Ovary (tissue), 9 donors: ENCODE data around the gene BCAN. TPM values are rescaled to one million over a fixed set of nuclear protein-coding genes. Genes with fewer than 3 reads are reported as not detected.

Experiments used
- DNase-seq, 5 donors: peaks; one replicate each; pipeline ENCODE4 v3.0.0-alpha.2; 2019 to 2020
- H3K27ac ChIP-seq, 2 donors: fragments of 200-600 bp; one replicate each; pipeline versions ENCODE4 v1.5.1 to v1.8.0; 2019 to 2022
- H3K27me3 ChIP-seq: fragments of 200-600 bp; one replicate; pipeline ENCODE4 v1.8.0; 2022
- H3K36me3 ChIP-seq: fragments of 200-600 bp; sonication (generic); one replicate; pipeline ENCODE4 v1.5.1; 2019
- H3K4me1 ChIP-seq: one replicate; pipeline ENCODE4 v1.8.1; 2013; ENCODE audit warnings: mild to moderate bottlenecking, moderate library complexity; ENCODE audit not compliant: insufficient read depth
- H3K4me3 ChIP-seq: fragments of 200-600 bp; sonication (generic); one replicate; pipeline ENCODE4 v1.5.1; 2017
- H3K9me3 ChIP-seq, 2 donors: fragments of 200-600 bp in 1 of 2; sonication (generic) in 1 of 2; one replicate each; pipeline versions ENCODE4 v1.5.1 to v1.8.1; 2013 to 2019; ENCODE audit warnings: mild to moderate bottlenecking in 1 of 2, moderate library complexity in 1 of 2
- CTCF ChIP-seq, 3 donors: fragments of 450-650 bp in 2 of 3; fragments of 200-600 bp in 1 of 3; IDR thresholded peaks; one replicate each; pipeline versions ENCODE4 v1.5.1 to v1.8.0; 2016 to 2022; ENCODE audit warnings: antibody characterized with exemption in 3 of 3, mild to moderate bottlenecking in 1 of 3
- EP300 ChIP-seq: sonication (generic); formaldehyde crosslinking; IDR thresholded peaks from one replicate; pipeline ENCODE4 v1.6.1; 2017; ENCODE audit warnings: antibody characterized with exemption
- POLR2A ChIP-seq: fragments of 450-650 bp; IDR thresholded peaks from one replicate; pipeline ENCODE4 v1.6.1; 2017; ENCODE audit warnings: antibody characterized with exemption, mild to moderate bottlenecking, moderate library complexity
- WGBS, 3 donors: extraction: QIAGEN DNeasy Blood & Tissue Kit in 1 of 3; methylation state at CpG; one replicate each; pipeline versions ENCODE4 v1.1.5 to v1.1.7; 2013 to 2017; 5-methylcytosine and 5-hydroxymethylcytosine counted together
- intact Hi-C, 4 donors: fragments of 100-400 bp; cut with DNase I; formaldehyde crosslinking; loops; one replicate each; pipeline versions ENCODE4 v1.11.0 to v1.15.1; 2022 to 2023
- polyA plus RNA-seq, 2 donors: library from polyadenylated mRNA; stranded (reverse); fragments of 200-250 nt in 1 of 2; fragments of 350-450 nt in 1 of 2; fragmentation: Illumina TruSeq in 1 of 2; extraction: RNeasy Lipid Tissue Mini Kit (QIAGEN cat#74804) in 1 of 2; gene quantifications; one replicate each; pipeline ENCODE4 v1.2.3, GENCODE V29; 2013 to 2014
- total RNA-seq, 7 donors: library from RNA; depleted of rRNA in 2 of 7; stranded (reverse); fragments of >200 nt in 2 of 7; fragmentation: NEBNext Ultra II Directional in 3 of 7; extraction: Animal tissue kit (Norgen Biotek cat#: 25700) in 3 of 7; gene quantifications; one replicate each; pipeline versions ENCODE4 v1.1.0 to v1.2.4, GENCODE V29; 2016 to 2023
- donor health status: DM: no; HTN: no; CAD: no; lungs with moderate emphysema.
- donor health status: DM: no; HTN: no; CAD: no.
- donor health status: Bipolar disorder and iron deficiency.
- donor health status: DM: yes; HTN: yes; CAD: no.
- donor health status: DM: no; HTN: no; CAD: no.
- donor health status: DM: yes; HTN: yes; CAD: no.

BCAN gene
- total and polyA plus RNA-seq, 9 donors = 0.11 to 2.2 (median 0.39) TPM; not detected in 3

- WGBS, 3 donors = 61 to 65% (median 62%) methylated on average over 15 to 16 of the region's 16 CpGs
- intact Hi-C loops = loop anchor here in 1 of 4 donors (10.0 kb wide), 1 partner anchor 172 kb away; the partner anchor contains the start of gene NTRK1
- no peak for TF ChIP-seq CTCF (IDR thresholded peaks at IDR 0.05)
- no peak for TF ChIP-seq EP300
- TF ChIP-seq POLR2A = no peak
- H3K27me3 ChIP-seq = no peaks in the 10 kb centered on the region
- no peaks in the 10 kb centered on the region for H3K9me3 ChIP-seq
- peaks cover 2% of the 10 kb centered on the region for H3K4me1 ChIP-seq
- no peaks in the 10 kb centered on the region for H3K36me3 ChIP-seq
- no peak for DNase-seq
- no peak overlapping the region for H3K27ac ChIP-seq
- no peak overlapping the region for H3K4me3 ChIP-seq
Observed at GRCh38 chr1:156692925-156693847, 51.3 kb downstream of the BCAN start.

- peaks cover 2% of the 10 kb centered on the region for H3K4me1 ChIP-seq
- no peak overlapping the region for H3K27ac ChIP-seq
- intact Hi-C loops = loop anchor here in 1 of 4 donors (10.0 kb wide), 1 partner anchor 171 kb away; the partner anchor contains the start of gene NTRK1
- H3K4me3 ChIP-seq = no peak overlapping the region
- H3K27me3 ChIP-seq = no peaks in the 10 kb centered on the region
- no peak for DNase-seq
- H3K9me3 ChIP-seq = no peaks in the 10 kb centered on the region
- WGBS, 3 donors = 79 to 83% (median 80%) methylated on average over 12 of the region's 12 CpGs
- no peak for TF ChIP-seq POLR2A
- no peak for TF ChIP-seq EP300
- no peak for TF ChIP-seq CTCF (IDR thresholded peaks at IDR 0.05)
- H3K36me3 ChIP-seq = no peaks in the 10 kb centered on the region
Observed at GRCh38 chr1:156693848-156694689, 52.2 kb downstream of the BCAN start.

- H3K4me1 ChIP-seq = peaks cover 1% of the 10 kb centered on the region
- TF ChIP-seq POLR2A (no peak), CTCF (IDR thresholded peaks at IDR 0.05) (no peak), EP300 (no peak)
- WGBS, 3 donors = 85 to 93% (median 89%) methylated on average over 5 of the region's 5 CpGs
- no peaks in the 10 kb centered on the region for H3K36me3 ChIP-seq
- intact Hi-C loops = loop anchor here in 1 of 4 donors (10.0 kb wide), 1 partner anchor 170 kb away; the partner anchor contains the start of gene NTRK1
- no peaks in the 10 kb centered on the region for H3K27me3 ChIP-seq
- H3K9me3 ChIP-seq = no peaks in the 10 kb centered on the region
- DNase-seq = no peak
- H3K27ac ChIP-seq = no peak overlapping the region
- no peak overlapping the region for H3K4me3 ChIP-seq
Observed at GRCh38 chr1:156694690-156694962, 52.7 kb downstream of the BCAN start.

GRCh38 chr1:156696755-156697154 lies 54.8 kb downstream of the BCAN start:
- 89 to 90% (median 90%) methylated on average over 8 of the region's 8 CpGs for WGBS, 3 donors
- Histone ChIP-seq H3K4me1 (no peaks in the 10 kb centered on the region), H3K9me3 (no peaks in the 10 kb centered on the region), H3K27ac (no peak overlapping the region), H3K4me3 (no peak overlapping the region), H3K36me3 (no peaks in the 10 kb centered on the region), H3K27me3 (no peaks in the 10 kb centered on the region)
- DNase-seq = no peak
- TF ChIP-seq POLR2A (no peak), CTCF (IDR thresholded peaks at IDR 0.05) (no peak), EP300 (no peak)
- intact Hi-C loops = loop anchor here in 1 of 4 donors (10.0 kb wide), 1 partner anchor 168 kb away; the partner anchor contains the start of gene NTRK1
